CD14-positive monocyte (primary cell): ENCODE measurements around the gene TULP3. TPM values are rescaled to one million over a fixed set of nuclear protein-coding genes. Genes with fewer than 3 reads are reported as not detected.

ENCODE experiments used
- DNase-seq, 3 donors: peaks; one replicate each; pipeline ENCODE4 v3.0.0-alpha.2; 2011 to 2022
- H2AFZ ChIP-seq: 2 replicates; pipeline ENCODE4 v1.6.0; 2012; ENCODE audit warnings: mild to moderate bottlenecking, low read depth, low read length, inconsistent platforms; ENCODE audit not compliant: insufficient read depth, poor library complexity, severe bottlenecking
- H3K27ac ChIP-seq, 2 donors: 1 replicate in 1 of 2; 2 replicates in 1 of 2; pipeline ENCODE4 v1.5.1; 2012 to 2013; ENCODE audit warnings: low read length in 2 of 2, control low read depth in 1 of 2, inconsistent platforms in 1 of 2, low read depth in 1 of 2, mild to moderate bottlenecking in 1 of 2
- H3K27me3 ChIP-seq, 2 donors: one replicate each; pipeline versions ENCODE4 v1.6.0 to v1.6.1; 2011 to 2013; ENCODE audit warnings: low read length in 2 of 2; ENCODE audit not compliant: control insufficient read depth in 2 of 2, insufficient read depth in 2 of 2
- H3K36me3 ChIP-seq, 2 donors: replicated peaks in 1 of 2; 1 replicate in 1 of 2; 2 replicates in 1 of 2; pipeline versions ENCODE4 v1.5.1 to v1.6.1; 2012 to 2013; ENCODE audit warnings: low read length in 2 of 2, control low read depth in 1 of 2, inconsistent platforms in 1 of 2, mild to moderate bottlenecking in 1 of 2; ENCODE audit not compliant: insufficient read depth in 2 of 2, control insufficient read depth in 1 of 2
- H3K4me1 ChIP-seq, 2 donors: 1 replicate in 1 of 2; 2 replicates in 1 of 2; pipeline versions ENCODE4 v1.5.1 to v1.6.1; 2012 to 2013; ENCODE audit warnings: low read length in 2 of 2, control low read depth in 1 of 2, inconsistent platforms in 1 of 2, mild to moderate bottlenecking in 1 of 2, moderate library complexity in 1 of 2; ENCODE audit not compliant: insufficient read depth in 2 of 2, control insufficient read depth in 1 of 2
- H3K4me2 ChIP-seq: replicated peaks from 2 replicates; pipeline ENCODE3; 2012; ENCODE audit warnings: low read length, moderate library complexity, mild to moderate bottlenecking; ENCODE audit not compliant: poor library complexity, severe bottlenecking; ENCODE audit errors: extremely low read depth
- H3K4me3 ChIP-seq, 3 experiments: fragments of 200-600 bp in 1 of 3; sonication (generic) in 1 of 3; replicated peaks in 1 of 3; 1 replicate in 2 of 3; 2 replicates in 1 of 3; pipeline ENCODE4 v1.5.1; 2011 to 2013; ENCODE audit warnings: low read length in 3 of 3, mild to moderate bottlenecking in 3 of 3, control low read depth in 2 of 3, low read depth in 2 of 3, inconsistent platforms in 1 of 3, moderate library complexity in 1 of 3
- H3K79me2 ChIP-seq: 2 replicates; pipeline ENCODE4 v1.6.0; 2012; ENCODE audit warnings: mild to moderate bottlenecking, control low read depth, inconsistent platforms, low read length, moderate library complexity; ENCODE audit not compliant: insufficient read depth
- H3K9ac ChIP-seq: 2 replicates; pipeline ENCODE4 v1.6.0; 2017; ENCODE audit warnings: low read length, mild to moderate bottlenecking; ENCODE audit not compliant: insufficient read depth, poor library complexity, severe bottlenecking
- H3K9me3 ChIP-seq, 2 donors: replicated peaks in 1 of 2; 1 replicate in 1 of 2; 2 replicates in 1 of 2; pipeline versions ENCODE4 v1.5.1 to v1.6.1; 2012 to 2013; ENCODE audit warnings: low read length in 2 of 2, control low read depth in 1 of 2; ENCODE audit not compliant: control insufficient read depth in 1 of 2, insufficient read depth in 1 of 2
- H4K20me1 ChIP-seq: 2 replicates; pipeline ENCODE4 v1.6.0; 2012; ENCODE audit warnings: mild to moderate bottlenecking, low read length, control low read depth, moderate library complexity; ENCODE audit not compliant: insufficient read depth
- H3K27ac Mint-ChIP-seq, 7 donors: one replicate each; pipeline ENCODE4 v1.8.0; 2020; ENCODE audit warnings: mild to moderate bottlenecking in 7 of 7, mixed read lengths in 7 of 7, moderate library complexity in 6 of 7, inconsistent platforms in 2 of 7
- H3K27me3 Mint-ChIP-seq, 3 donors: one replicate each; pipeline ENCODE4 v1.8.0; 2021 to 2022; ENCODE audit warnings: low read depth in 3 of 3, mild to moderate bottlenecking in 3 of 3, mixed read lengths in 3 of 3, moderate library complexity in 3 of 3, inconsistent platforms in 1 of 3
- H3K36me3 Mint-ChIP-seq, 2 donors: one replicate each; pipeline ENCODE4 v1.8.0; 2020; ENCODE audit warnings: mixed read lengths in 2 of 2, inconsistent platforms in 1 of 2, mild to moderate bottlenecking in 1 of 2
- H3K4me1 Mint-ChIP-seq: one replicate; pipeline ENCODE4 v1.8.0; 2020; ENCODE audit warnings: mild to moderate bottlenecking, mixed read lengths
- H3K4me3 Mint-ChIP-seq, 2 donors: one replicate each; pipeline ENCODE4 v1.8.0; 2020; ENCODE audit warnings: mild to moderate bottlenecking in 2 of 2, mixed read lengths in 2 of 2, moderate library complexity in 1 of 2
- H3K9me3 Mint-ChIP-seq, 7 donors: one replicate each; pipeline ENCODE4 v1.8.0; 2020 to 2022; ENCODE audit warnings: mixed read lengths in 7 of 7, mild to moderate bottlenecking in 6 of 7, moderate library complexity in 6 of 7, inconsistent platforms in 2 of 7
- WGBS: methylation state at CpG from one replicate; pipeline ENCODE4 v1.1.5; 2013; ENCODE audit warnings: missing lambda C conversion rate; ENCODE audit not compliant: insufficient coverage; 5-methylcytosine and 5-hydroxymethylcytosine counted together
- intact Hi-C, 2 donors: fragments of 100-400 bp; cut with micrococcal nuclease; formaldehyde crosslinking; loops; one replicate each; pipeline versions ENCODE4 v1.15.0 to v1.15.1; 2023
- polyA plus RNA-seq, 3 donors: library from polyadenylated mRNA; depleted of rRNA in 1 of 3; unstranded in 2 of 3; stranded (reverse) in 1 of 3; fragments of 300-500 nt in 2 of 3; fragments of >200 nt in 1 of 3; fragmentation: Illumina TruSeq in 2 of 3; gene quantifications; 1 replicate in 2 of 3; 2 replicates in 1 of 3; pipeline ENCODE4 v1.2.3, GENCODE V29; 2012 to 2021
- TF ChIP-seq, protein P1 (sequence below): fragments of 200-600 bp; IDR thresholded peaks from one replicate; pipeline ENCODE4 v1.8.0; 2022; ENCODE audit warnings: antibody characterized with exemption, mild to moderate bottlenecking

Gene TULP3
- polyA plus RNA-seq, 3 donors = 1.7 to 3.6 (median 2.3) TPM

DNA sequence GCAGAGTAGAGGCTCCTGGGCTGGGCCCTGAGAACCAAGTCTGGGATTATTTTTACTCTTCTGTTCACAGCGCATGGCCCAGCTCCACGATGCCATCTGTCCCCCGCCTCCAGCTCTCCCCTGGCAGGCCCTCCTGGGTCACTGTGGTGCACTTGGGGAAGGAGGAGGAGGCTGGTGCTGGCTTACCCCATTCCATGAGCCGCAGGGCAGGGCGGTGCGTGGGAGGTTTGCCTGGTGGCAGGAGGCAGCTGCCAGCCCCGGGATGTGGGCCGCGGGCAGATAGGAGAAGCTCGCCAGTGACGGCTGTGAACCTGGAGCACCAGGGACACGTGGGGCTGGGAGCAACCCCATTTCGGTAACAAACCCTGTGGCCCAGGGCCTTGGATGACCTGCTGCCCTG, 91.7 kb downstream of the TULP3 start:
- no peak for DNase-seq
- Histone ChIP-seq H4K20me1 (no peaks in the 10 kb centered on the region), H3K27me3 (no peaks in the 10 kb centered on the region), H3K4me2 (no peak overlapping the region), H3K9ac (no peak overlapping the region), H3K79me2 (no peaks in the 10 kb centered on the region), H3K4me1 (no peaks in the 10 kb centered on the region), H3K27ac (no peak overlapping the region), H3K9me3 (no peaks in the 10 kb centered on the region), H3K36me3 (no peaks in the 10 kb centered on the region), H3K4me3 (no peak overlapping the region), H2AFZ (no peak overlapping the region)
- WGBS = 97% methylated on average over 10 of the region's 13 CpGs
- Mint-ChIP-seq H3K4me1 (no peaks in the 10 kb centered on the region), H3K36me3 (no peaks in the 10 kb centered on the region), H3K27ac (no peak overlapping the region), H3K27me3 (peaks cover 3 to 7% (median 5%) of the 10 kb centered on the region in 3 donors), H3K4me3 (no peak overlapping the region), H3K9me3 (peaks cover 0 to 2% (median 0%) of the 10 kb centered on the region in 7 donors)
- intact Hi-C loops = no loop called here
- TF ChIP-seq, protein P1, sequence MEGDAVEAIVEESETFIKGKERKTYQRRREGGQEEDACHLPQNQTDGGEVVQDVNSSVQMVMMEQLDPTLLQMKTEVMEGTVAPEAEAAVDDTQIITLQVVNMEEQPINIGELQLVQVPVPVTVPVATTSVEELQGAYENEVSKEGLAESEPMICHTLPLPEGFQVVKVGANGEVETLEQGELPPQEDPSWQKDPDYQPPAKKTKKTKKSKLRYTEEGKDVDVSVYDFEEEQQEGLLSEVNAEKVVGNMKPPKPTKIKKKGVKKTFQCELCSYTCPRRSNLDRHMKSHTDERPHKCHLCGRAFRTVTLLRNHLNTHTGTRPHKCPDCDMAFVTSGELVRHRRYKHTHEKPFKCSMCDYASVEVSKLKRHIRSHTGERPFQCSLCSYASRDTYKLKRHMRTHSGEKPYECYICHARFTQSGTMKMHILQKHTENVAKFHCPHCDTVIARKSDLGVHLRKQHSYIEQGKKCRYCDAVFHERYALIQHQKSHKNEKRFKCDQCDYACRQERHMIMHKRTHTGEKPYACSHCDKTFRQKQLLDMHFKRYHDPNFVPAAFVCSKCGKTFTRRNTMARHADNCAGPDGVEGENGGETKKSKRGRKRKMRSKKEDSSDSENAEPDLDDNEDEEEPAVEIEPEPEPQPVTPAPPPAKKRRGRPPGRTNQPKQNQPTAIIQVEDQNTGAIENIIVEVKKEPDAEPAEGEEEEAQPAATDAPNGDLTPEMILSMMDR = no peak

GRCh38 chr12:2984249-2984648, 93.6 kb downstream of the TULP3 start:
- Mint-ChIP-seq H3K4me3 (no peak overlapping the region), H3K27ac (no peak overlapping the region), H3K27me3 (peaks cover 1 to 5% (median 2%) of the 10 kb centered on the region in 3 donors), H3K9me3 (peaks cover 0 to 8% (median 0%) of the 10 kb centered on the region in 7 donors), H3K36me3 (no peaks in the 10 kb centered on the region), H3K4me1 (no peaks in the 10 kb centered on the region)
- intact Hi-C loops = no loop called here
- no peak overlapping the region for H2AFZ ChIP-seq
- peaks cover 0 to 4% of the 10 kb centered on the region in 2 donors for H3K9me3 ChIP-seq
- H4K20me1 ChIP-seq = no peaks in the 10 kb centered on the region
- TF ChIP-seq, protein P1 = no peak
- H3K9ac ChIP-seq = no peak overlapping the region
- no peak overlapping the region for H3K4me2 ChIP-seq
- no peak overlapping the region for H3K4me3 ChIP-seq
- no peaks in the 10 kb centered on the region for H3K36me3 ChIP-seq
- no peaks in the 10 kb centered on the region for H3K27me3 ChIP-seq
- DNase-seq = no peak
- no peaks in the 10 kb centered on the region for H3K4me1 ChIP-seq
- 40% methylated on average over 1 of the region's 5 CpGs for WGBS
- no peaks in the 10 kb centered on the region for H3K79me2 ChIP-seq
- H3K27ac ChIP-seq = no peak overlapping the region
